K562 (cell line): ENCODE measurements around the gene ULK1. TPM values are rescaled to one million over a fixed set of nuclear protein-coding genes. Genes with fewer than 3 reads are reported as not detected.

ENCODE experiments used
- ATF1 ChIP-seq, 2 experiments: fragments of 450-650 bp in 1 of 2; IDR thresholded peaks; 2 replicates each; pipeline ENCODE4 v1.6.1; 2016; ENCODE audit warnings: missing compliant biosample characterization in 1 of 2, missing genetic modification characterization in 1 of 2
- E2F3 ChIP-seq: fragments of 250-450 bp; sonication (Bioruptor Pico); IDR thresholded peaks from 2 replicates; pipeline ENCODE4 v1.4.0; 2020; ENCODE audit warnings: mild to moderate bottlenecking
- EP400 ChIP-seq: fragments of 450-650 bp; IDR thresholded peaks from 2 replicates; pipeline ENCODE4 v1.6.1; 2017; ENCODE audit warnings: antibody characterized with exemption, mild to moderate bottlenecking, moderate library complexity
- MAZ ChIP-seq, 2 experiments: fragments of 450-650 bp in 1 of 2; sonication (generic) in 1 of 2; formaldehyde crosslinking; IDR thresholded peaks in 1 of 2; conservative IDR thresholded peaks in 1 of 2; 2 replicates each; pipeline versions ENCODE4 v1.4.0 to v1.5.0; 2020; ENCODE audit warnings: mild to moderate bottlenecking in 1 of 2, missing genetic modification reagents in 1 of 2
- MEIS2 ChIP-seq: fragments of 450-650 bp; IDR thresholded peaks from 2 replicates; pipeline ENCODE4 v1.6.1; 2014; ENCODE audit warnings: mild to moderate bottlenecking; ENCODE audit not compliant: partially characterized antibody
- NR4A1 ChIP-seq, 2 experiments: fragments of 250-450 bp in 1 of 2; fragments of 450-650 bp in 1 of 2; sonication (Bioruptor Pico) in 1 of 2; IDR thresholded peaks; 2 replicates each; pipeline versions ENCODE4 v1.4.0 to v1.6.1; 2016 to 2020; ENCODE audit warnings: mild to moderate bottlenecking in 2 of 2, missing compliant biosample characterization in 1 of 2, missing genetic modification characterization in 1 of 2, moderate library complexity in 1 of 2
- NRF1 ChIP-seq, 2 experiments: fragments of 450-650 bp; IDR thresholded peaks in 1 of 2; conservative IDR thresholded peaks in 1 of 2; 2 replicates each; pipeline ENCODE4 v1.6.1; 2014; ENCODE audit warnings: mild to moderate bottlenecking in 2 of 2
- RB1 ChIP-seq: fragments of 450-650 bp; IDR thresholded peaks from 2 replicates; pipeline ENCODE4 v1.6.1; 2017; ENCODE audit warnings: low read depth, mild to moderate bottlenecking
- RBM25 ChIP-seq: fragments of 200-400 bp; formaldehyde crosslinking; IDR thresholded peaks from 2 replicates; pipeline ENCODE4 v1.6.1; 2018; ENCODE audit warnings: low read length, low read depth, moderate library complexity; ENCODE audit not compliant: severe bottlenecking
- TBP ChIP-seq: optimal IDR thresholded peaks from 2 replicates; pipeline ENCODE3; 2011; ENCODE audit warnings: low read depth, low read length, improper control_type of control experiment
- TEAD4 ChIP-seq, 2 experiments: sonication (generic) in 1 of 2; formaldehyde crosslinking in 1 of 2; IDR thresholded peaks; 2 replicates each; pipeline versions ENCODE4 v1.6.1 to v1.8.0; 2012 to 2022; ENCODE audit warnings: borderline replicate concordance in 1 of 2, inconsistent platforms in 1 of 2, low read length in 1 of 2, mild to moderate bottlenecking in 1 of 2, missing genetic modification reagents in 1 of 2
- ZNF184 ChIP-seq: sonication (generic); formaldehyde crosslinking; IDR thresholded peaks from 2 replicates; pipeline ENCODE4 v1.5.0; 2020; ENCODE audit warnings: missing genetic modification reagents
- polyA plus RNA-seq, 8 experiments: library from polyadenylated mRNA; depleted of rRNA in 4 of 8; stranded (reverse) in 5 of 8; unstranded in 3 of 8; fragments of >200 nt; fragmentation: Nextera tagmentation in 2 of 8; fragmentation: Illumina TruSeq in 1 of 8; extraction: Ambion mirVana in 2 of 8; extraction: Trizol in 1 of 8; gene quantifications; 2 replicates each; pipeline versions ENCODE4 v1.2.1 to v1.2.3, GENCODE V29; 2011 to 2014; ENCODE audit warnings: inconsistent platforms in 1 of 8, missing spikeins in 1 of 8
- total RNA-seq, 7 experiments: library from RNA; depleted of rRNA in 6 of 7; stranded (reverse); fragments of >200 nt in 6 of 7; fragmentation: Illumina TruSeq in 2 of 7; extraction: Trizol in 2 of 7; gene quantifications; 2 replicates each; pipeline versions ENCODE4 v1.2.1 to v1.2.3, GENCODE V29; 2011 to 2021; ENCODE audit warnings: low replicate concordance in 1 of 7
- TF ChIP-seq, protein P1 (sequence below): fragments of 200-600 bp; sonication (generic); IDR thresholded peaks from one replicate; pipeline ENCODE4 v1.6.1; 2012; ENCODE audit warnings: mild to moderate bottlenecking, low read depth, low read length, inconsistent platforms
- TF ChIP-seq, protein P2 (sequence below): fragments of 250-450 bp; sonication (Bioruptor Pico); IDR thresholded peaks from 2 replicates; pipeline ENCODE4 v1.5.0; 2021

ULK1 gene
- total and polyA plus RNA-seq, 9 of the 15 experiments (the other 6 are each of a cell fraction or from before 2014, with no cell fraction given), result 0.15 to 29.4 (median 2.5) TPM

DNA sequence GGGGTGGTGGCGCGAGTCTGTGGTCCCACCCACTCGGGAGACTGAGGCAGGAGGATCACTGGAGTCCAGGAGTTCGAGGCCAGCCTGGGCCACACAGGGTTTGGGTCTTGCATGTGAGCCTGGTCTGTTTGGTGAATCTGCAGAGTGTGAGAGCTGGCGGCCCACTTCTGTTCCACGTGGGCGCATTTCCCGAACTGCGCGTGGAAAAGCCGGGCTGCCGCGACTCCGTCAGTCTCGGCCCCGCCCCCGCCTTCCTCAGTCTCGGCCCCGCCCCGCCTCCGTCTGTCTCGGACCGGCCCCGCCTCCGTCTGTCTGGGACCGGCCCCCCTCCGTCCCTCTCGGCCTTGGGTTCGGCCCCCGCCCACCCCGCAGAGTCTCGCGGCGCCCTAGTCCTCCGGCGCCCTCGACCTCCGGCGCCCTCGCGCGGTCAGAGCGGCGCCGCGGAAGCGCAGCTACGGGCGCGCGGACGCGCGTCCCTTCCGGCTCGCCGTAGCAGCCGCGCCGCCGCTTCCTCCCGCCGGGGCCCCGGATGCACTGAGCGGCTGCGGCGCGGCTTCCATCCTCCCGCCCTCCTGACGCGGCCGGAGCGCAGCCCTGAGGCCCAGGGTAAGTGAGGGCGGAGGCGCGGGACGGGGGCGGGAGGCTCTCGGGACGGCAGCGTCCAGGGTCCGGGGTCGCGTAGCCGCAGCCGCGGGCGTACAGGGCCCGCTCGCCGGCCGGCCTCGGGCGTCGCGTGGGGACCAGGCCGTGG is 55.2 kb downstream of the ULK1 start, which contains the start of gene EP400 (continued):
- TF ChIP-seq, protein P1, sequence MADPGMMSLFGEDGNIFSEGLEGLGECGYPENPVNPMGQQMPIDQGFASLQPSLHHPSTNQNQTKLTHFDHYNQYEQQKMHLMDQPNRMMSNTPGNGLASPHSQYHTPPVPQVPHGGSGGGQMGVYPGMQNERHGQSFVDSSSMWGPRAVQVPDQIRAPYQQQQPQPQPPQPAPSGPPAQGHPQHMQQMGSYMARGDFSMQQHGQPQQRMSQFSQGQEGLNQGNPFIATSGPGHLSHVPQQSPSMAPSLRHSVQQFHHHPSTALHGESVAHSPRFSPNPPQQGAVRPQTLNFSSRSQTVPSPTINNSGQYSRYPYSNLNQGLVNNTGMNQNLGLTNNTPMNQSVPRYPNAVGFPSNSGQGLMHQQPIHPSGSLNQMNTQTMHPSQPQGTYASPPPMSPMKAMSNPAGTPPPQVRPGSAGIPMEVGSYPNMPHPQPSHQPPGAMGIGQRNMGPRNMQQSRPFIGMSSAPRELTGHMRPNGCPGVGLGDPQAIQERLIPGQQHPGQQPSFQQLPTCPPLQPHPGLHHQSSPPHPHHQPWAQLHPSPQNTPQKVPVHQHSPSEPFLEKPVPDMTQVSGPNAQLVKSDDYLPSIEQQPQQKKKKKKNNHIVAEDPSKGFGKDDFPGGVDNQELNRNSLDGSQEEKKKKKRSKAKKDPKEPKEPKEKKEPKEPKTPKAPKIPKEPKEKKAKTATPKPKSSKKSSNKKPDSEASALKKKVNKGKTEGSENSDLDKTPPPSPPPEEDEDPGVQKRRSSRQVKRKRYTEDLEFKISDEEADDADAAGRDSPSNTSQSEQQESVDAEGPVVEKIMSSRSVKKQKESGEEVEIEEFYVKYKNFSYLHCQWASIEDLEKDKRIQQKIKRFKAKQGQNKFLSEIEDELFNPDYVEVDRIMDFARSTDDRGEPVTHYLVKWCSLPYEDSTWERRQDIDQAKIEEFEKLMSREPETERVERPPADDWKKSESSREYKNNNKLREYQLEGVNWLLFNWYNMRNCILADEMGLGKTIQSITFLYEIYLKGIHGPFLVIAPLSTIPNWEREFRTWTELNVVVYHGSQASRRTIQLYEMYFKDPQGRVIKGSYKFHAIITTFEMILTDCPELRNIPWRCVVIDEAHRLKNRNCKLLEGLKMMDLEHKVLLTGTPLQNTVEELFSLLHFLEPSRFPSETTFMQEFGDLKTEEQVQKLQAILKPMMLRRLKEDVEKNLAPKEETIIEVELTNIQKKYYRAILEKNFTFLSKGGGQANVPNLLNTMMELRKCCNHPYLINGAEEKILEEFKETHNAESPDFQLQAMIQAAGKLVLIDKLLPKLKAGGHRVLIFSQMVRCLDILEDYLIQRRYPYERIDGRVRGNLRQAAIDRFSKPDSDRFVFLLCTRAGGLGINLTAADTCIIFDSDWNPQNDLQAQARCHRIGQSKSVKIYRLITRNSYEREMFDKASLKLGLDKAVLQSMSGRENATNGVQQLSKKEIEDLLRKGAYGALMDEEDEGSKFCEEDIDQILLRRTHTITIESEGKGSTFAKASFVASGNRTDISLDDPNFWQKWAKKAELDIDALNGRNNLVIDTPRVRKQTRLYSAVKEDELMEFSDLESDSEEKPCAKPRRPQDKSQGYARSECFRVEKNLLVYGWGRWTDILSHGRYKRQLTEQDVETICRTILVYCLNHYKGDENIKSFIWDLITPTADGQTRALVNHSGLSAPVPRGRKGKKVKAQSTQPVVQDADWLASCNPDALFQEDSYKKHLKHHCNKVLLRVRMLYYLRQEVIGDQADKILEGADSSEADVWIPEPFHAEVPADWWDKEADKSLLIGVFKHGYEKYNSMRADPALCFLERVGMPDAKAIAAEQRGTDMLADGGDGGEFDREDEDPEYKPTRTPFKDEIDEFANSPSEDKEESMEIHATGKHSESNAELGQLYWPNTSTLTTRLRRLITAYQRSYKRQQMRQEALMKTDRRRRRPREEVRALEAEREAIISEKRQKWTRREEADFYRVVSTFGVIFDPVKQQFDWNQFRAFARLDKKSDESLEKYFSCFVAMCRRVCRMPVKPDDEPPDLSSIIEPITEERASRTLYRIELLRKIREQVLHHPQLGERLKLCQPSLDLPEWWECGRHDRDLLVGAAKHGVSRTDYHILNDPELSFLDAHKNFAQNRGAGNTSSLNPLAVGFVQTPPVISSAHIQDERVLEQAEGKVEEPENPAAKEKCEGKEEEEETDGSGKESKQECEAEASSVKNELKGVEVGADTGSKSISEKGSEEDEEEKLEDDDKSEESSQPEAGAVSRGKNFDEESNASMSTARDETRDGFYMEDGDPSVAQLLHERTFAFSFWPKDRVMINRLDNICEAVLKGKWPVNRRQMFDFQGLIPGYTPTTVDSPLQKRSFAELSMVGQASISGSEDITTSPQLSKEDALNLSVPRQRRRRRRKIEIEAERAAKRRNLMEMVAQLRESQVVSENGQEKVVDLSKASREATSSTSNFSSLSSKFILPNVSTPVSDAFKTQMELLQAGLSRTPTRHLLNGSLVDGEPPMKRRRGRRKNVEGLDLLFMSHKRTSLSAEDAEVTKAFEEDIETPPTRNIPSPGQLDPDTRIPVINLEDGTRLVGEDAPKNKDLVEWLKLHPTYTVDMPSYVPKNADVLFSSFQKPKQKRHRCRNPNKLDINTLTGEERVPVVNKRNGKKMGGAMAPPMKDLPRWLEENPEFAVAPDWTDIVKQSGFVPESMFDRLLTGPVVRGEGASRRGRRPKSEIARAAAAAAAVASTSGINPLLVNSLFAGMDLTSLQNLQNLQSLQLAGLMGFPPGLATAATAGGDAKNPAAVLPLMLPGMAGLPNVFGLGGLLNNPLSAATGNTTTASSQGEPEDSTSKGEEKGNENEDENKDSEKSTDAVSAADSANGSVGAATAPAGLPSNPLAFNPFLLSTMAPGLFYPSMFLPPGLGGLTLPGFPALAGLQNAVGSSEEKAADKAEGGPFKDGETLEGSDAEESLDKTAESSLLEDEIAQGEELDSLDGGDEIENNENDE, result no peak
- peak; percentile 18; the same call in 1 of the 2 replicates for TF ChIP-seq TEAD4 (IDR thresholded peaks at IDR 0.05; ENCODE audit: low read length)
- TF ChIP-seq TEAD4 (CRISPR knock-in tag; IDR thresholded peaks at IDR 0.05; ENCODE audit: borderline replicate concordance), result no peak
- TF ChIP-seq ZNF184 (CRISPR knock-in tag), result no peak
- no peak for TF ChIP-seq ATF1 (CRISPR knock-in tag; IDR thresholded peaks at IDR 0.05)
- TF ChIP-seq ATF1 (tag; IDR thresholded peaks at IDR 0.05), result peak; percentile 51
- TF ChIP-seq MAZ (CRISPR knock-in tag; conservative IDR thresholded peaks at IDR 0.05 in 1 of 2, IDR thresholded peaks at IDR 0.05 in 1 of 2), result peak; percentile 55 to 89
- peak; percentile 89 for TF ChIP-seq E2F3
- no peak for TF ChIP-seq MEIS2
- TF ChIP-seq NRF1 (conservative IDR thresholded peaks at IDR 0.05 in 1 of 2, IDR thresholded peaks at IDR 0.05 in 1 of 2), result peak in 1 of 2 experiments; percentile 35; a peak in 2 of 4 replicates
- TF ChIP-seq RB1, result peak; percentile 93
- peak; percentile 77; the same call in 1 of the 2 replicates for TF ChIP-seq NR4A1 (CRISPR knock-in tag; IDR thresholded peaks at IDR 0.05)
- 0 out of 2 replicates have a peak, but pooled peaks have one; percentile 50 for TF ChIP-seq NR4A1 (tag; IDR thresholded peaks at IDR 0.05)
- peak; percentile 67; the same call in 1 of the 2 replicates for TF ChIP-seq EP400
- TF ChIP-seq TBP, result peak; percentile 33
- peak; percentile 86 for TF ChIP-seq RBM25
- TF ChIP-seq, protein P2, sequence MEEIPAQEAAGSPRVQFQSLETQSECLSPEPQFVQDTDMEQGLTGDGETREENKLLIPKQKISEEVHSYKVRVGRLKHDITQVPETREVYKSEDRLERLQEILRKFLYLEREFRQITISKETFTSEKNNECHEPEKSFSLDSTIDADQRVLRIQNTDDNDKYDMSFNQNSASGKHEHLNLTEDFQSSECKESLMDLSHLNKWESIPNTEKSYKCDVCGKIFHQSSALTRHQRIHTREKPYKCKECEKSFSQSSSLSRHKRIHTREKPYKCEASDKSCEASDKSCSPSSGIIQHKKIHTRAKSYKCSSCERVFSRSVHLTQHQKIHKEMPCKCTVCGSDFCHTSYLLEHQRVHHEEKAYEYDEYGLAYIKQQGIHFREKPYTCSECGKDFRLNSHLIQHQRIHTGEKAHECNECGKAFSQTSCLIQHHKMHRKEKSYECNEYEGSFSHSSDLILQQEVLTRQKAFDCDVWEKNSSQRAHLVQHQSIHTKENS (CRISPR knock-in tag), result no peak
